HepG2 (cell line): ENCODE measurements around the gene GPATCH4. TPM values are rescaled to one million over a fixed set of nuclear protein-coding genes. Genes with fewer than 3 reads are reported as not detected.

Experiments used
- ARNT2 ChIP-seq: sonication (generic); formaldehyde crosslinking; IDR thresholded peaks from 2 replicates; pipeline ENCODE4 v1.8.0; 2022; ENCODE audit warnings: mild to moderate bottlenecking, low read depth, missing genetic modification reagents, moderate library complexity
- CREB1 ChIP-seq, 2 experiments: fragments of 450-650 bp in 1 of 2; IDR thresholded peaks; 2 replicates each; pipeline ENCODE4 v1.6.1; 2016 to 2017; ENCODE audit warnings: control low read depth in 1 of 2, mild to moderate bottlenecking in 1 of 2, missing compliant biosample characterization in 1 of 2, missing genetic modification characterization in 1 of 2
- EED ChIP-seq: sonication (generic); formaldehyde crosslinking; IDR thresholded peaks from 2 replicates; pipeline ENCODE4 v1.5.0; 2020; ENCODE audit warnings: mild to moderate bottlenecking, missing genetic modification reagents
- FLYWCH1 ChIP-seq: sonication (generic); formaldehyde crosslinking; IDR thresholded peaks from 2 replicates; pipeline ENCODE4 v1.8.1; 2023; ENCODE audit warnings: mild to moderate bottlenecking, missing genetic modification reagents
- FOSL1 ChIP-seq: sonication (generic); formaldehyde crosslinking; IDR thresholded peaks from 2 replicates; pipeline ENCODE4 v1.9.0; 2021; ENCODE audit warnings: missing genetic modification reagents, borderline replicate concordance
- FOXC1 ChIP-seq: sonication (generic); formaldehyde crosslinking; IDR thresholded peaks from 2 replicates; pipeline ENCODE4 v1.8.0; 2022; ENCODE audit warnings: mild to moderate bottlenecking, missing genetic modification reagents, borderline replicate concordance
- IRF2 ChIP-seq: IDR thresholded peaks from 2 replicates; pipeline ENCODE4 v1.6.1; 2018; ENCODE audit warnings: missing genetic modification reagents, missing compliant biosample characterization
- KLF12 ChIP-seq: sonication (generic); formaldehyde crosslinking; IDR thresholded peaks from 2 replicates; pipeline ENCODE4 v1.4.0; 2020; ENCODE audit warnings: missing genetic modification reagents, borderline replicate concordance
- MAZ ChIP-seq, 2 experiments: sonication (generic) in 1 of 2; formaldehyde crosslinking in 1 of 2; IDR thresholded peaks; 2 replicates each; pipeline versions ENCODE4 v1.5.0 to v1.6.1; 2012 to 2020; ENCODE audit warnings: low read depth in 2 of 2, mild to moderate bottlenecking in 2 of 2, borderline replicate concordance in 1 of 2, improper control_type of control experiment in 1 of 2, low read length in 1 of 2, missing genetic modification reagents in 1 of 2, moderate library complexity in 1 of 2
- MEIS1 ChIP-seq: sonication (generic); formaldehyde crosslinking; IDR thresholded peaks from 2 replicates; pipeline ENCODE4 v1.9.0; 2021; ENCODE audit warnings: mild to moderate bottlenecking, missing genetic modification reagents, moderate library complexity, borderline replicate concordance
- MTA1 ChIP-seq: sonication (generic); formaldehyde crosslinking; IDR thresholded peaks from 2 replicates; pipeline ENCODE4 v1.4.0; 2020; ENCODE audit warnings: missing genetic modification reagents, mild to moderate bottlenecking, borderline replicate concordance
- NKX3-1 ChIP-seq: sonication (generic); formaldehyde crosslinking; IDR thresholded peaks from 2 replicates; pipeline ENCODE4 v1.5.0; 2020; ENCODE audit warnings: missing genetic modification reagents
- NR2F6 ChIP-seq, 2 experiments: IDR thresholded peaks; 2 replicates each; pipeline ENCODE4 v1.6.1; 2016; ENCODE audit warnings: antibody characterized with exemption in 1 of 2, mild to moderate bottlenecking in 1 of 2
- SRY ChIP-seq: sonication (generic); formaldehyde crosslinking; IDR thresholded peaks from 2 replicates; pipeline ENCODE4 v1.8.0; 2022; ENCODE audit warnings: mild to moderate bottlenecking, missing genetic modification reagents
- STAT5B ChIP-seq: sonication (generic); formaldehyde crosslinking; IDR thresholded peaks from 2 replicates; pipeline ENCODE4 v1.4.0; 2020; ENCODE audit warnings: missing genetic modification reagents
- ZBTB3 ChIP-seq: sonication (generic); formaldehyde crosslinking; IDR thresholded peaks from 2 replicates; pipeline ENCODE4 v1.4.0; 2020; ENCODE audit warnings: low read depth, mild to moderate bottlenecking, moderate library complexity, missing genetic modification reagents, borderline replicate concordance
- ZNF546 ChIP-seq: sonication (generic); formaldehyde crosslinking; conservative IDR thresholded peaks from 2 replicates; pipeline ENCODE4 v1.8.1; 2023; ENCODE audit warnings: mild to moderate bottlenecking, missing genetic modification reagents
- ZNF552 ChIP-seq: sonication (generic); formaldehyde crosslinking; IDR thresholded peaks from 2 replicates; pipeline ENCODE4 v1.9.0; 2022; ENCODE audit warnings: missing genetic modification reagents, mild to moderate bottlenecking, borderline replicate concordance
- ZNF558 ChIP-seq: sonication (generic); formaldehyde crosslinking; IDR thresholded peaks from 2 replicates; pipeline ENCODE4 v1.9.0; 2022; ENCODE audit warnings: mild to moderate bottlenecking, missing genetic modification reagents, borderline replicate concordance
- ZNF724P ChIP-seq: sonication (generic); formaldehyde crosslinking; IDR thresholded peaks from 2 replicates; pipeline ENCODE4 v1.8.0; 2022; ENCODE audit warnings: missing genetic modification reagents, borderline replicate concordance
- polyA plus RNA-seq, 8 experiments: library from polyadenylated mRNA; depleted of rRNA in 3 of 8; stranded (reverse) in 7 of 8; unstranded in 1 of 8; fragments of >200 nt; fragmentation: Illumina TruSeq in 4 of 8; extraction: Trizol in 4 of 8; gene quantifications; 2 replicates each; pipeline versions ENCODE4 v1.2.1 to v1.2.3, GENCODE V29; 2011 to 2016; ENCODE audit warnings: low read depth in 4 of 8, missing spikeins in 1 of 8, mixed read lengths in 1 of 8; ENCODE audit not compliant: insufficient read depth in 1 of 8
- total RNA-seq, 5 experiments: library from RNA; depleted of rRNA; stranded (reverse); fragments of >200 nt; fragmentation: Illumina TruSeq; extraction: Trizol; gene quantifications; 2 replicates each; pipeline ENCODE4 v1.2.3, GENCODE V29; 2016; ENCODE audit warnings: low read depth in 1 of 5
- TF ChIP-seq, protein P1 (sequence below): sonication (generic); formaldehyde crosslinking; IDR thresholded peaks from 2 replicates; pipeline ENCODE4 v1.9.0; 2021; ENCODE audit warnings: mild to moderate bottlenecking, missing genetic modification reagents

GPATCH4 gene
- total and polyA plus RNA-seq, 2 of the 13 experiments (the other 11 are each of a cell fraction or from before 2014, with no cell fraction given): 19.2 to 37.9 TPM

DNA sequence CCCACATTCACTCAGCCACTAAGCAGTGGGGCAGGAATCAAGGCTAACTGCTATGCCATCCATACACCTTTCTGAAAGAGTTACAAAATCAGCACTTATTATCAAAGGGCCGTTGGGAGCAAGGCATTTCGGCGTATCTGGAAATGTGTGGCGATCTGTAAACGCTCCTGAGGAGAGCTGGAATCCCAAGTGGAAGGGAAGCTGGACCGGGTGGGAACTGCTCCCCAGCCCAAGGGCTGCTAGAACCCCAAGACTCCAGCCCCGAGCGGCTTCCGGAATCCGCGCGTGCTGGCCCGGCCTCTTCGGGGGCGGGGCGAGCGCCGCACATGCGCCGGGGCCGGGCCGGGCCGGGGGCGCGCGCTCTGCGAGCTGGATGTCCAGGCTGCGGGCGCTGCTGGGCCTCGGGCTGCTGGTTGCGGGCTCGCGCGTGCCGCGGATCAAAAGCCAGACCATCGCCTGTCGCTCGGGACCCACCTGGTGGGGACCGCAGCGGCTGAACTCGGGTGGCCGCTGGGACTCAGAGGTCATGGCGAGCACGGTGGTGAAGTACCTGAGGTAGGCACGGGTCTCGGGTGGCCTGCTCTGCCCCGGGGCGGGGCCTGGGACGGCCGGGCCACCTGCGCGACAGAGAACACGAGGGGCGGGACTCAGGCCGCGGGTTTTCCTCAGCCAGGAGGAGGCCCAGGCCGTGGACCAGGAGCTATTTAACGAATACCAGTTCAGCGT lies 9.7 kb downstream of the GPATCH4 start, which contains the start of gene NAXE (continued):
- TF ChIP-seq ZNF546 (CRISPR knock-in tag): peak; percentile 89
- TF ChIP-seq CREB1 (IDR thresholded peaks at IDR 0.05): no peak
- TF ChIP-seq CREB1 (CRISPR knock-in tag; IDR thresholded peaks at IDR 0.05): no peak
- no peak; the same call in 1 of the 2 replicates for TF ChIP-seq ZNF558 (CRISPR knock-in tag)
- TF ChIP-seq SRY: peak; percentile 46; the same call in 1 of the 2 replicates
- TF ChIP-seq ZBTB3 (CRISPR knock-in tag): no peak
- 0 out of 2 replicates have a peak, but pooled peaks have one; percentile 52 for TF ChIP-seq MTA1 (CRISPR knock-in tag)
- TF ChIP-seq ZNF552 (CRISPR knock-in tag): 0 out of 2 replicates have a peak, but pooled peaks have one; percentile 35
- TF ChIP-seq, protein P1, sequence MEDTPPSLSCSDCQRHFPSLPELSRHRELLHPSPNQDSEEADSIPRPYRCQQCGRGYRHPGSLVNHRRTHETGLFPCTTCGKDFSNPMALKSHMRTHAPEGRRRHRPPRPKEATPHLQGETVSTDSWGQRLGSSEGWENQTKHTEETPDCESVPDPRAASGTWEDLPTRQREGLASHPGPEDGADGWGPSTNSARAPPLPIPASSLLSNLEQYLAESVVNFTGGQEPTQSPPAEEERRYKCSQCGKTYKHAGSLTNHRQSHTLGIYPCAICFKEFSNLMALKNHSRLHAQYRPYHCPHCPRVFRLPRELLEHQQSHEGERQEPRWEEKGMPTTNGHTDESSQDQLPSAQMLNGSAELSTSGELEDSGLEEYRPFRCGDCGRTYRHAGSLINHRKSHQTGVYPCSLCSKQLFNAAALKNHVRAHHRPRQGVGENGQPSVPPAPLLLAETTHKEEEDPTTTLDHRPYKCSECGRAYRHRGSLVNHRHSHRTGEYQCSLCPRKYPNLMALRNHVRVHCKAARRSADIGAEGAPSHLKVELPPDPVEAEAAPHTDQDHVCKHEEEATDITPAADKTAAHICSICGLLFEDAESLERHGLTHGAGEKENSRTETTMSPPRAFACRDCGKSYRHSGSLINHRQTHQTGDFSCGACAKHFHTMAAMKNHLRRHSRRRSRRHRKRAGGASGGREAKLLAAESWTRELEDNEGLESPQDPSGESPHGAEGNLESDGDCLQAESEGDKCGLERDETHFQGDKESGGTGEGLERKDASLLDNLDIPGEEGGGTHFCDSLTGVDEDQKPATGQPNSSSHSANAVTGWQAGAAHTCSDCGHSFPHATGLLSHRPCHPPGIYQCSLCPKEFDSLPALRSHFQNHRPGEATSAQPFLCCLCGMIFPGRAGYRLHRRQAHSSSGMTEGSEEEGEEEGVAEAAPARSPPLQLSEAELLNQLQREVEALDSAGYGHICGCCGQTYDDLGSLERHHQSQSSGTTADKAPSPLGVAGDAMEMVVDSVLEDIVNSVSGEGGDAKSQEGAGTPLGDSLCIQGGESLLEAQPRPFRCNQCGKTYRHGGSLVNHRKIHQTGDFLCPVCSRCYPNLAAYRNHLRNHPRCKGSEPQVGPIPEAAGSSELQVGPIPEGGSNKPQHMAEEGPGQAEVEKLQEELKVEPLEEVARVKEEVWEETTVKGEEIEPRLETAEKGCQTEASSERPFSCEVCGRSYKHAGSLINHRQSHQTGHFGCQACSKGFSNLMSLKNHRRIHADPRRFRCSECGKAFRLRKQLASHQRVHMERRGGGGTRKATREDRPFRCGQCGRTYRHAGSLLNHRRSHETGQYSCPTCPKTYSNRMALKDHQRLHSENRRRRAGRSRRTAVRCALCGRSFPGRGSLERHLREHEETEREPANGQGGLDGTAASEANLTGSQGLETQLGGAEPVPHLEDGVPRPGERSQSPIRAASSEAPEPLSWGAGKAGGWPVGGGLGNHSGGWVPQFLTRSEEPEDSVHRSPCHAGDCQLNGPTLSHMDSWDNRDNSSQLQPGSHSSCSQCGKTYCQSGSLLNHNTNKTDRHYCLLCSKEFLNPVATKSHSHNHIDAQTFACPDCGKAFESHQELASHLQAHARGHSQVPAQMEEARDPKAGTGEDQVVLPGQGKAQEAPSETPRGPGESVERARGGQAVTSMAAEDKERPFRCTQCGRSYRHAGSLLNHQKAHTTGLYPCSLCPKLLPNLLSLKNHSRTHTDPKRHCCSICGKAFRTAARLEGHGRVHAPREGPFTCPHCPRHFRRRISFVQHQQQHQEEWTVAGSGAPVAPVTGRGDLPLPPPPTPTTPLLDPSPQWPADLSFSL: no peak
- 0 out of 2 replicates have a peak, but pooled peaks have one; percentile 4 for TF ChIP-seq NR2F6 (IDR thresholded peaks at IDR 0.05)
- no peak for TF ChIP-seq NR2F6 (CRISPR knock-in tag; IDR thresholded peaks at IDR 0.05)
- peak; percentile 9; the same call in 1 of the 2 replicates for TF ChIP-seq ARNT2
- TF ChIP-seq FLYWCH1 (CRISPR knock-in tag): peak; percentile 7; the same call in 1 of the 2 replicates
- TF ChIP-seq MAZ (IDR thresholded peaks at IDR 0.05; ENCODE audit: borderline replicate concordance, low read depth, low read length): no peak
- peak; percentile 75 for TF ChIP-seq MAZ (CRISPR knock-in tag; IDR thresholded peaks at IDR 0.05; ENCODE audit: low read depth)
- no peak for TF ChIP-seq EED (CRISPR knock-in tag)
- TF ChIP-seq STAT5B: no peak; the same call in 1 of the 2 replicates
- no peak for TF ChIP-seq FOSL1 (CRISPR knock-in tag)
- TF ChIP-seq NKX3-1 (CRISPR knock-in tag): 0 out of 2 replicates have a peak, but pooled peaks have one; percentile 51
- no peak for TF ChIP-seq ZNF724P (CRISPR knock-in tag)
- TF ChIP-seq IRF2: peak; percentile 53; the same call in 1 of the 2 replicates
- no peak; the same call in 1 of the 2 replicates for TF ChIP-seq FOXC1 (CRISPR knock-in tag)
- no peak for TF ChIP-seq MEIS1 (CRISPR knock-in tag)
- peak; percentile 38; the same call in 1 of the 2 replicates for TF ChIP-seq KLF12 (CRISPR knock-in tag)
